Neutrophil (primary cell): ENCODE measurements around the gene IL1A.

Experiments
- H3K27ac ChIP-seq: fragments of 200-600 bp; sonication (generic); 2 replicates; pipeline ENCODE4 v1.5.1; 2016; ENCODE audit warnings: mild to moderate bottlenecking, moderate library complexity
- H3K27me3 ChIP-seq: fragments of 200-600 bp; sonication (generic); 2 replicates; pipeline ENCODE4 v1.6.0; 2016; ENCODE audit warnings: mild to moderate bottlenecking
- H3K36me3 ChIP-seq: fragments of 200-600 bp; sonication (generic); 2 replicates; pipeline ENCODE4 v1.5.1; 2017
- H3K4me1 ChIP-seq, 2 experiments: fragments of 200-600 bp in 1 of 2; sonication (generic) in 1 of 2; 1 replicate in 1 of 2; 2 replicates in 1 of 2; pipeline versions ENCODE4 v1.5.1 to v1.6.1; 2013 to 2016; ENCODE audit warnings: low read depth in 1 of 2, low read length in 1 of 2, mild to moderate bottlenecking in 1 of 2, moderate library complexity in 1 of 2; ENCODE audit not compliant: control insufficient read depth in 1 of 2, insufficient read depth in 1 of 2
- H3K4me3 ChIP-seq, 2 experiments: fragments of 200-600 bp in 1 of 2; sonication (generic) in 1 of 2; 1 replicate in 1 of 2; 2 replicates in 1 of 2; pipeline ENCODE4 v1.5.1; 2013 to 2016; ENCODE audit warnings: low read depth in 1 of 2, low read length in 1 of 2, mild to moderate bottlenecking in 1 of 2, moderate library complexity in 1 of 2
- H3K9me3 ChIP-seq: fragments of 200-600 bp; sonication (generic); 2 replicates; pipeline ENCODE4 v1.5.1; 2016
- TF ChIP-seq, protein P1 (sequence below): fragments of 200-600 bp; sonication (generic); IDR thresholded peaks from 2 replicates; pipeline ENCODE4 v1.5.1; 2016; ENCODE audit warnings: antibody characterized with exemption

IL1A gene

DNA sequence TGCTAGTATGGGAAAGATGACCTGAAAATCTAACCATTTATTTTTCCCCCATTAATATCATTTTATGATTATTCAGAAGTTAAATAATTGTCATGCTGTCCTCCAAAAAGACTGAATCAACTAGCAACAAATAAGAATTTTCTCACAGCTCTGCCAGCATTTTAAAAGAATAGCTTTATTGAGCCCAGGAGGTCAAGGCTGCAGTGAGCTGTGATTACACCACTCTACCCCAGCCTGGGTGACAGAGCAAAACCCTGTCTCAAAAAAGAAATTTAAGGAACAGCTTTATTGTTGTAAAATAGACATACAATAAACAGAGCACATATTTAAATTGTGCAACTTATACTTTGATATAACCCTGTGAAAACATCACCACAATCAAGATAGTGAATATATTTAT is 24.8 kb upstream of the IL1A start:
- Histone ChIP-seq H3K36me3 (no peaks in the 10 kb centered on the region), H3K27ac (no peak overlapping the region), H3K27me3 (no peaks in the 10 kb centered on the region), H3K9me3 (no peaks in the 10 kb centered on the region), H3K4me3 (no peak overlapping the region), H3K4me1 (peaks cover 10 to 17% of the 10 kb centered on the region in 2 experiments)
- TF ChIP-seq, protein P1, sequence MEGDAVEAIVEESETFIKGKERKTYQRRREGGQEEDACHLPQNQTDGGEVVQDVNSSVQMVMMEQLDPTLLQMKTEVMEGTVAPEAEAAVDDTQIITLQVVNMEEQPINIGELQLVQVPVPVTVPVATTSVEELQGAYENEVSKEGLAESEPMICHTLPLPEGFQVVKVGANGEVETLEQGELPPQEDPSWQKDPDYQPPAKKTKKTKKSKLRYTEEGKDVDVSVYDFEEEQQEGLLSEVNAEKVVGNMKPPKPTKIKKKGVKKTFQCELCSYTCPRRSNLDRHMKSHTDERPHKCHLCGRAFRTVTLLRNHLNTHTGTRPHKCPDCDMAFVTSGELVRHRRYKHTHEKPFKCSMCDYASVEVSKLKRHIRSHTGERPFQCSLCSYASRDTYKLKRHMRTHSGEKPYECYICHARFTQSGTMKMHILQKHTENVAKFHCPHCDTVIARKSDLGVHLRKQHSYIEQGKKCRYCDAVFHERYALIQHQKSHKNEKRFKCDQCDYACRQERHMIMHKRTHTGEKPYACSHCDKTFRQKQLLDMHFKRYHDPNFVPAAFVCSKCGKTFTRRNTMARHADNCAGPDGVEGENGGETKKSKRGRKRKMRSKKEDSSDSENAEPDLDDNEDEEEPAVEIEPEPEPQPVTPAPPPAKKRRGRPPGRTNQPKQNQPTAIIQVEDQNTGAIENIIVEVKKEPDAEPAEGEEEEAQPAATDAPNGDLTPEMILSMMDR = no peak

DNA sequence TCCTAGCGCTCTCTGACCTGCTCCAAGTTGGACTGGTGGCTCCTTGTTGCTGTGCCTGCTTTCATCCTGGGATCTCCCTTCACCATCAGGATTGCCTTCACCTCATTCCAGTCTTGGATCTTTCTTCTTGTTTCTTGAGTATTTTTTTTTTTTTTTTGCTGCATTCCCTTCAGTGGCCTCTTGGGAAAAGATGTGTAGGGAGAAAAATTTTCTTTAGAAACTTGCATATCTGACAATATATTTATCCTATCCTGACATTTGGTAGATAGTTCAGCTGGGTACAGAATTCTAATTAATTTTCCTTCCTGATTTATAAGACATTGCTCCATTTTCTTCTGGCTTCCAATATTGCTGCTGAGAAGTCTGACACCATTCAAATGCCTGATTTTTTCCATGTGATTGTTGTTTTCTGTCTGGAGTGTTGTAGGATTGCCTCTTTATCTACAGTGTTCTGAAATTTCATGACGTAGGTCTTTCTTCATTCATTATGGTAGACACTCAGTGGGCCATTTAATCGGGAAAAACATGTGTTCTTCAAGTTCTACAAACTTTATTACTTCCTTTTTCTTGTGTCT is 23.0 kb upstream of the IL1A start:
- TF ChIP-seq, protein P1 = no peak
- peaks cover 10 to 16% of the 10 kb centered on the region in 2 experiments for H3K4me1 ChIP-seq
- no peaks in the 10 kb centered on the region for H3K36me3 ChIP-seq
- H3K27me3 ChIP-seq = no peaks in the 10 kb centered on the region
- no peaks in the 10 kb centered on the region for H3K9me3 ChIP-seq
- H3K4me3 ChIP-seq = no peak overlapping the region
- no peak overlapping the region for H3K27ac ChIP-seq

DNA sequence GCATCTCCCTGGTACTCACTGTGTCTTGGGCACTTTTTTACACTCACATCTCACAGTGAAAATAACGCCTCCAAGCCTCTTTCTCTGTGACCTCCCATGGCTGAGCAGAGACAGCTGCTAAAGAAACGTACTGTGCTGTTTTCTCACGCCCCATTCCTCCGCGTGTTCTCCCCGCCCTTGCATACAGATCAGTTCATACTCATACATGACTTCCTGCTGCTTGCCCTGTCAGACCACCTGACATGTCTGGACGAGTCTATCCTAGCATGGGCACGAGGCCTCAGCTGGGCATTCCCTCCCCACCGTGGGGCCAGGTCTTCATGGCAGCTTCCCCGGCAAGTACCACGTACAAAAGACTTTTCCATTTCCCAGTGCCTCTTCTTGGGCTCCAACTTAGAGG is 21.2 kb upstream of the IL1A start:
- TF ChIP-seq, protein P1 = no peak
- no peaks in the 10 kb centered on the region for H3K27me3 ChIP-seq
- no peak overlapping the region for H3K4me3 ChIP-seq
- no peaks in the 10 kb centered on the region for H3K36me3 ChIP-seq
- no peaks in the 10 kb centered on the region for H3K4me1 ChIP-seq
- no peaks in the 10 kb centered on the region for H3K9me3 ChIP-seq
- no peak overlapping the region for H3K27ac ChIP-seq

DNA sequence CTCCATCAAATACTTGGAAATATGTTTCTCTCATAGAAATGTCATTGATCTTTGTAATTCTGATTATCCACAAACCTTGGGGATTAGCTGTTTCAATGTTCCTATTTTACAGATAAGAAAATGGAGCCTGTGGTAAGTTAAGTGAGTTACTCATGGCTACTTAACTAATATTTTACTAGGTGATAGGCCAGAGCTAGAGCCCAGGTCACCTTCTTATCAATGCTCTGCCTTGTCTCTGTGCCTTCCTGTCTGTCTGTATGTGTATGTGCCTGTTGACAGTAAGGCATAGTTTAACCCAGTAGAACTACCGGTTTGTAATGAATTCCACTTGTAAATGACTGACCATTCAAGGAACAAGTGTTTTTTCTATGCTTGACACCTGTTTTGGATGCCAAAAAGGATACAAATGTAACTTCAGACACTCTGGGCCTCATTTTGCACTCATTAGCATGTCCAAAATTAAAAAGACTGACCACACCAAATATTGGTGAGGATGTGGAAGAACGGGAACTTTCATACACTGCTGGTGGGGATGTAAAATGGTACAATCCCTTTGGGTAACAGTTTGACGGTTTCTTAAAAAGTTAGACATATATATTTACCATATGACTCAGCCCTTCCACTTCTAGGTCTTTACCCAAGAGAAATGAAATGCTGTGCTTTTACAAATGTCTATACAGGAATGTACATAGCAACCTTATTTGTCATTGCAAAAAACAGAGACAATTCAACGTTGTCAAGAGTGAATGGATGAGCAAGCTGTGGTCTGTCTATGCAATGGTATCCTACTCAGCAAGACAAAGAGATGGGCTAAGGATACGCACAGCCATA is 19.6 kb upstream of the IL1A start:
- no peak overlapping the region for H3K4me3 ChIP-seq
- no peaks in the 10 kb centered on the region for H3K9me3 ChIP-seq
- peaks cover 10 to 11% of the 10 kb centered on the region in 2 experiments for H3K4me1 ChIP-seq
- TF ChIP-seq, protein P1 = no peak
- H3K36me3 ChIP-seq = no peaks in the 10 kb centered on the region
- H3K27me3 ChIP-seq = no peaks in the 10 kb centered on the region
- H3K27ac ChIP-seq = no peak overlapping the region

DNA sequence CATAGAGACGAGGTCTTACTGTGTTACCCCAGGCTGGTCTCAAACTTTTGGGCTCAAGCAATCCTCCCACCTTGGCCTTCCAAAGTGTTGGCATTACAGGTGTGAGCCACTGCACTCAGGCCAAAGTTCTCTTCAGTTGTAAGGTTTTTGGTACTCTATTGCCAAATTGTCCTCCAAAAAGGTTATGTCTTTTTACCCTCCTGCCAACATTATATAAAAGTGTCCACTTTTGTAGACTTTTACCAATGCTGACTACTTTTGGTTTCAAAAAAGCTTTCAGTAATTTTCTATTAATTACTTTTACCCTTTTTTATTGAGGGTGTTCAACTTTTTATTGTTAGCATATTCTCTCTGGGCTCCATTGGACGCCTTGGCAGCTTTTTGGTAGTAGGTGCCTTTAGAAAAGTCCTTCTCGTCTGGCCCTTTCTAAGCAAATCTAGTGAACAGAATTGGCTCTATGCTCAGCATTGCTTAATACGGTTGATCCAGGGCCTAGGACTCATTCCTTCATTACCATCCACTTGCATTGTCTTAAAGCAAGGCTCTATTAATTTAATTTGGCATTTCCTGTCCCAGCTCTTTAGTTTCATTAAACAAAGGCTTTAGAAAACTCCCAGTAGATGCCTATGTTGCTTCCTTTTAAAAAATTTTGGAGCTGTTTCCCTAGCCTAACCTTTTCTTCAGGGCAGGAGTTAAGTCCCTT is 16.7 kb upstream of the IL1A start:
- no peaks in the 10 kb centered on the region for H3K27me3 ChIP-seq
- TF ChIP-seq, protein P1 = no peak
- H3K27ac ChIP-seq = no peak overlapping the region
- no peak overlapping the region for H3K4me3 ChIP-seq
- peaks cover 13 to 18% of the 10 kb centered on the region in 2 experiments for H3K4me1 ChIP-seq
- no peaks in the 10 kb centered on the region for H3K36me3 ChIP-seq
- no peaks in the 10 kb centered on the region for H3K9me3 ChIP-seq
